Measurements from ENCODE around the gene AKAP5.
"Not testable (repeated sequence)": the region's sequence is repeated elsewhere in the genome, so short reads cannot be mapped to it uniquely, and the experiment has no call there.

AKAP5 gene

GRCh38 chr14:64503434-64504309, 38.4 kb downstream of the AKAP5 start, which contains the start of gene ZBTB25:
TSS of gene ZBTB25 (minus strand) at chr14:64503838. CDS start at chr14:64490533, 13,305 bp downstream.
- peak; percentile 92 to 95 for DNase-seq (ENCODE audit: low read depth in 2 of 2)

GRCh38 chr14:64504310-64504896, 39.1 kb downstream of the AKAP5 start, which contains the start of gene ZBTB1:
TSS of gene ZBTB1 (plus strand) at chr14:64504770. CDS start at chr14:64521505, 16,735 bp downstream.
- peak; percentile 76 to 81 for DNase-seq (ENCODE audit: low read depth in 2 of 2)

- peak; percentile 67 to 74 for DNase-seq (ENCODE audit: low read depth in 2 of 2)
These were observed 39.8 kb downstream of the AKAP5 start for GRCh38 chr14:64504897-64505794.

GRCh38 chr14:64506721-64507120, 41.4 kb downstream of the AKAP5 start:
- DNase-seq (ENCODE audit: low read depth in 2 of 2): no peak

- peak in 1 of 2 donors; percentile 27 for DNase-seq (ENCODE audit: low read depth in 2 of 2)
These were observed 42.3 kb downstream of the AKAP5 start for GRCh38 chr14:64507376-64508156.

GRCh38 chr14:64508215-64508776, 43.0 kb downstream of the AKAP5 start:
- DNase-seq (ENCODE audit: low read depth in 2 of 2): no peak

- no peak for DNase-seq (ENCODE audit: low read depth in 2 of 2)
These were observed 43.7 kb downstream of the AKAP5 start for GRCh38 chr14:64509036-64509435.

GRCh38 chr14:64510825-64511671, 45.7 kb downstream of the AKAP5 start:
- DNase-seq (ENCODE audit: low read depth in 2 of 2): peak; percentile 22 to 50

- DNase-seq (ENCODE audit: low read depth in 2 of 2): no peak
These were observed 48.0 kb downstream of the AKAP5 start for GRCh38 chr14:64513271-64513670.

GRCh38 chr14:64515053-64515452, 49.8 kb downstream of the AKAP5 start:
- DNase-seq (ENCODE audit: low read depth in 2 of 2): no peak

GRCh38 chr14:64516969-64517368, 51.7 kb downstream of the AKAP5 start:
- no peak for DNase-seq (ENCODE audit: low read depth in 2 of 2)

- DNase-seq (ENCODE audit: low read depth in 2 of 2): not testable (repeated sequence)
These were observed 52.4 kb downstream of the AKAP5 start for GRCh38 chr14:64517667-64518066.

GRCh38 chr14:64518229-64518628, 52.9 kb downstream of the AKAP5 start:
- DNase-seq (ENCODE audit: low read depth in 2 of 2): no peak

GRCh38 chr14:64520699-64521098, 55.4 kb downstream of the AKAP5 start:
- DNase-seq (ENCODE audit: low read depth in 2 of 2): no peak

- no peak for DNase-seq (ENCODE audit: low read depth in 2 of 2)
These were observed 57.5 kb downstream of the AKAP5 start for GRCh38 chr14:64522591-64523355.
